DND-41 (cell line): Measurements from ENCODE around the gene ZNF761.
A peak's percentile ranks its signal among the peaks of the same experiment; 100 is the strongest.
"Not testable (repeated sequence)": the region's sequence is repeated elsewhere in the genome, so short reads cannot be mapped to it uniquely, and the experiment has no call there.

Source experiments
- ATAC-seq: fragments of 200-7000 bp; cut with Tn5 transposase; 3 replicates; pipeline ENCODE4 v1.9.1; 2021; ENCODE audit warnings: low read depth; ENCODE audit not compliant: insufficient read depth
- DNase-seq: peaks from one replicate; pipeline ENCODE4 v3.0.0-alpha.2; 2020
- H2AFZ ChIP-seq: 2 replicates; pipeline ENCODE4 v1.6.0; 2012; ENCODE audit warnings: low read depth, low read length
- H3K27ac ChIP-seq: 2 replicates; pipeline ENCODE4 v1.5.1; 2012; ENCODE audit warnings: low read length, inconsistent platforms
- H3K27me3 ChIP-seq: fragments of 200-600 bp; sonication (generic); 2 replicates; pipeline ENCODE4 v1.6.0; 2012; ENCODE audit warnings: low read length, mild to moderate bottlenecking, inconsistent platforms; ENCODE audit not compliant: insufficient read depth, poor library complexity
- H3K36me3 ChIP-seq: 2 replicates; pipeline ENCODE4 v1.5.1; 2012; ENCODE audit warnings: low read length, inconsistent platforms; ENCODE audit not compliant: insufficient read depth
- H3K4me1 ChIP-seq: 2 replicates; pipeline ENCODE4 v1.5.1; 2012; ENCODE audit warnings: mild to moderate bottlenecking, low read length; ENCODE audit not compliant: insufficient read depth
- H3K4me2 ChIP-seq: 2 replicates; pipeline ENCODE4 v1.6.0; 2012; ENCODE audit warnings: mild to moderate bottlenecking, moderate library complexity, low read length, inconsistent platforms; ENCODE audit not compliant: insufficient read depth
- H3K4me3 ChIP-seq, 2 experiments: fragments of 200-600 bp in 1 of 2; shearing (Covaris generic) in 1 of 2; 2 replicates each; pipeline ENCODE4 v1.5.1; 2012 to 2016; ENCODE audit warnings: inconsistent platforms in 2 of 2, low read length in 2 of 2, mild to moderate bottlenecking in 2 of 2, low read depth in 1 of 2, moderate library complexity in 1 of 2
- H3K79me2 ChIP-seq: 2 replicates; pipeline ENCODE4 v1.6.0; 2012; ENCODE audit warnings: low read length, inconsistent platforms; ENCODE audit not compliant: insufficient read depth
- H3K9ac ChIP-seq: 2 replicates; pipeline ENCODE4 v1.6.0; 2012; ENCODE audit warnings: low read depth, mild to moderate bottlenecking, inconsistent platforms, low read length, moderate library complexity
- H3K9me3 ChIP-seq: 2 replicates; pipeline ENCODE4 v1.5.1; 2012; ENCODE audit warnings: low read length, moderate library complexity, mild to moderate bottlenecking, inconsistent platforms; ENCODE audit not compliant: insufficient read depth, severe bottlenecking
- H4K20me1 ChIP-seq: 2 replicates; pipeline ENCODE4 v1.6.0; 2012; ENCODE audit warnings: low read length; ENCODE audit not compliant: insufficient read depth
- CTCF ChIP-seq: IDR thresholded peaks from 2 replicates; pipeline ENCODE4 v1.5.1; 2012; ENCODE audit warnings: borderline replicate concordance, low read length, moderate library complexity, mild to moderate bottlenecking; ENCODE audit not compliant: poor library complexity, severe bottlenecking; ENCODE audit errors: extremely low read depth
- EZH2 ChIP-seq: IDR thresholded peaks from 3 replicates; pipeline ENCODE4 v1.6.1; 2012; ENCODE audit warnings: borderline replicate concordance, low read depth, mild to moderate bottlenecking, moderate library complexity, low read length, inconsistent platforms; ENCODE audit not compliant: severe bottlenecking

ZNF761 gene

GRCh38 chr19:53463263-53463662, 31.5 kb downstream of the ZNF761 start:
- no peak for ATAC-seq
- DNase-seq: no peak

GRCh38 chr19:53466726-53467484, 35.1 kb downstream of the ZNF761 start:
- H3K27me3 ChIP-seq: no peaks in the 10 kb centered on the region
- TF ChIP-seq CTCF: peak; percentile 6
- no peak for TF ChIP-seq EZH2
- peaks cover 32% of the 10 kb centered on the region for H3K4me1 ChIP-seq
- no peaks in the 10 kb centered on the region for H4K20me1 ChIP-seq
- H2AFZ ChIP-seq: peak overlapping the region; percentile 75
- H3K79me2 ChIP-seq: peaks cover 36% of the 10 kb centered on the region
- H3K4me2 ChIP-seq: peak overlapping the region; percentile 76
- peak overlapping the region; percentile 72 for H3K9ac ChIP-seq
- no peaks in the 10 kb centered on the region for H3K36me3 ChIP-seq
- no peak for DNase-seq
- no peaks in the 10 kb centered on the region for H3K9me3 ChIP-seq
- peak overlapping the region; percentile 60 to 74; a peak in 3 of 4 replicates for H3K4me3 ChIP-seq
- peak; percentile 38 for ATAC-seq
- H3K27ac ChIP-seq: 0 out of 2 replicates have a peak overlapping the region, but pooled peaks have one; percentile 15

More at GRCh38 chr19:53463263-53463662, 31.5 kb downstream of the ZNF761 start:
- no peak overlapping the region for H3K9ac ChIP-seq
- H4K20me1 ChIP-seq: no peaks in the 10 kb centered on the region
- no peak overlapping the region for H3K4me2 ChIP-seq
- peaks cover 10% of the 10 kb centered on the region; the same call in 1 of the 2 replicates for H3K4me1 ChIP-seq
- H3K27me3 ChIP-seq: no peaks in the 10 kb centered on the region
- no peak overlapping the region for H3K4me3 ChIP-seq
- H2AFZ ChIP-seq: no peak overlapping the region
- no peaks in the 10 kb centered on the region for H3K36me3 ChIP-seq
- H3K79me2 ChIP-seq: peaks cover 7% of the 10 kb centered on the region
- TF ChIP-seq CTCF (no peak), EZH2 (no peak)
- no peaks in the 10 kb centered on the region for H3K9me3 ChIP-seq
- no peak overlapping the region for H3K27ac ChIP-seq

GRCh38 chr19:53467485-53468262, 35.9 kb downstream of the ZNF761 start, which contains the start of gene ZNF813:
TSS of gene ZNF813 (plus strand) at chr19:53467733. CDS start at chr19:53483823, 16,090 bp downstream.
- ATAC-seq: peak; percentile 93
- H3K27ac ChIP-seq: peak within 1 kb of the TSS; percentile 82

GRCh38 chr19:53468628-53469027, 36.8 kb downstream of the ZNF761 start:
- peak overlapping the region; percentile 76 for H3K4me2 ChIP-seq
- not testable (repeated sequence) for H3K27me3 ChIP-seq, H3K9me3 ChIP-seq, H2AFZ ChIP-seq, ATAC-seq, DNase-seq, H4K20me1 ChIP-seq, H3K27ac ChIP-seq, H3K36me3 ChIP-seq
- peaks cover 52% of the 10 kb centered on the region for H3K79me2 ChIP-seq
- peak overlapping the region; percentile 72 for H3K9ac ChIP-seq
- H3K4me1 ChIP-seq: peaks cover 37% of the 10 kb centered on the region
- peak overlapping the region; percentile 60 to 74; a peak in 3 of 4 replicates for H3K4me3 ChIP-seq

More at GRCh38 chr19:53467485-53468262, 35.9 kb downstream of the ZNF761 start, which contains the start of gene ZNF813:
- Histone ChIP-seq H3K36me3 (peaks cover 4% of the 10 kb centered on the region; the same call in 1 of the 2 replicates), H3K4me1 (peaks cover 37% of the 10 kb centered on the region), H3K9me3 (no peaks in the 10 kb centered on the region), H2AFZ (peak within 1 kb of the TSS; percentile 90), H3K9ac (peak within 1 kb of the TSS; percentile 72), H4K20me1 (no peaks in the 10 kb centered on the region), H3K27me3 (no peaks in the 10 kb centered on the region), H3K4me2 (peak within 1 kb of the TSS; percentile 76), H3K79me2 (peaks cover 43% of the 10 kb centered on the region), H3K4me3 (peak within 1 kb of the TSS; percentile 60 to 74; a peak in 3 of 4 replicates)
- TF ChIP-seq EZH2 (no peak), CTCF (no peak)
- peak; percentile 95 for DNase-seq
